Karpas-422 (cell line): ENCODE results near the gene CLDN25. TPM values are rescaled to one million over a fixed set of nuclear protein-coding genes. Genes with fewer than 3 reads are reported as not detected.

ENCODE experiments used
- DNase-seq: peaks from one replicate; pipeline ENCODE4 v3.0.0-alpha.2; 2015
- H2AFZ ChIP-seq: fragments of 200-600 bp; sonication (generic); 2 replicates; pipeline ENCODE4 v1.6.1; 2014; ENCODE audit warnings: antibody characterized with exemption, low read length, mixed read lengths
- H3K27ac ChIP-seq: fragments of 200-600 bp; sonication (generic); 2 replicates; pipeline ENCODE4 v1.5.1; 2014; ENCODE audit warnings: mild to moderate bottlenecking, low read length, moderate library complexity
- H3K27me3 ChIP-seq: fragments of 200-600 bp; sonication (generic); 2 replicates; pipeline ENCODE4 v1.6.1; 2014; ENCODE audit warnings: low read length, mixed read lengths
- H3K36me3 ChIP-seq: fragments of 200-600 bp; sonication (generic); 2 replicates; pipeline ENCODE4 v1.6.1; 2014; ENCODE audit warnings: low read length, mixed read lengths; ENCODE audit not compliant: insufficient read depth
- H3K4me1 ChIP-seq: fragments of 200-600 bp; sonication (generic); 2 replicates; pipeline ENCODE4 v1.6.1; 2014; ENCODE audit warnings: mild to moderate bottlenecking, low read length, mixed read lengths
- H3K4me2 ChIP-seq: fragments of 200-600 bp; sonication (generic); 2 replicates; pipeline ENCODE4 v1.6.1; 2014; ENCODE audit warnings: low read length, low read depth, mild to moderate bottlenecking; ENCODE audit not compliant: poor library complexity, severe bottlenecking
- H3K4me3 ChIP-seq: fragments of 200-600 bp; sonication (generic); 2 replicates; pipeline ENCODE4 v1.5.1; 2014; ENCODE audit warnings: mild to moderate bottlenecking, antibody characterized with exemption, low read length, mixed read lengths
- H3K79me2 ChIP-seq: fragments of 200-600 bp; sonication (generic); 2 replicates; pipeline ENCODE4 v1.6.1; 2014; ENCODE audit warnings: mild to moderate bottlenecking, low read length, mixed read lengths
- H3K9ac ChIP-seq: fragments of 200-600 bp; sonication (generic); 2 replicates; pipeline ENCODE4 v1.6.0; 2014; ENCODE audit warnings: low read length
- H3K9me2 ChIP-seq: fragments of 200-600 bp; sonication (generic), shearing (Covaris generic); replicated peaks from 2 replicates; pipeline ENCODE4 v1.6.0; 2014; ENCODE audit warnings: mild to moderate bottlenecking, low read length, moderate library complexity; ENCODE audit not compliant: insufficient read depth
- H3K9me3 ChIP-seq: fragments of 300-700, 200-600 bp; sonication (generic); 2 replicates; pipeline ENCODE4 v1.6.1; 2014; ENCODE audit warnings: low read length, mixed read lengths
- H4K20me1 ChIP-seq: fragments of 200-600 bp; sonication (generic); 2 replicates; pipeline ENCODE4 v1.6.1; 2014; ENCODE audit warnings: mild to moderate bottlenecking, antibody characterized with exemption, low read length, low read depth; ENCODE audit not compliant: insufficient read depth
- small RNA-seq: library from RNA; depleted of rRNA; stranded (forward); fragments of <200 nt; gene quantifications from one replicate; pipeline ENCODE3, GENCODE V24; 2014
- total RNA-seq: library from RNA; depleted of rRNA; stranded (reverse); fragments of >200 nt; shearing (Covaris generic); gene quantifications from 2 replicates; pipeline ENCODE4 v1.2.3, GENCODE V29; 2014; ENCODE audit warnings: low replicate concordance; rRNA removed

The CLDN25 gene
- total RNA-seq, 1 experiment from 2014 or later: not detected

- Histone ChIP-seq H4K20me1 (no peaks in the 10 kb centered on the region), H3K9me3 (no peaks in the 10 kb centered on the region), H3K4me3 (no peak overlapping the region), H3K9ac (no peak overlapping the region), H3K4me2 (no peak overlapping the region), H3K79me2 (no peaks in the 10 kb centered on the region), H3K27me3 (no peaks in the 10 kb centered on the region), H3K9me2 (no peaks in the 10 kb centered on the region), H3K27ac (no peak overlapping the region), H3K4me1 (no peaks in the 10 kb centered on the region), H2AFZ (no peak overlapping the region), H3K36me3 (no peaks in the 10 kb centered on the region; the same call in 1 of the 2 replicates)
- no peak for DNase-seq
These were observed 38.0 kb downstream of the CLDN25 start for GRCh38 chr11:113817626-113818025.

GRCh38 chr11:113818426-113818825 is 38.8 kb downstream of the CLDN25 start:
- DNase-seq: no peak
- Histone ChIP-seq H3K4me3 (no peak overlapping the region), H3K9ac (no peak overlapping the region), H3K27me3 (no peaks in the 10 kb centered on the region), H3K36me3 (no peaks in the 10 kb centered on the region), H3K9me2 (no peaks in the 10 kb centered on the region), H3K9me3 (no peaks in the 10 kb centered on the region), H3K79me2 (no peaks in the 10 kb centered on the region), H3K4me1 (no peaks in the 10 kb centered on the region), H2AFZ (no peak overlapping the region), H3K27ac (no peak overlapping the region), H3K4me2 (no peak overlapping the region), H4K20me1 (no peaks in the 10 kb centered on the region)

- H3K9me3 ChIP-seq: no peaks in the 10 kb centered on the region
- H3K4me2 ChIP-seq: no peak overlapping the region
- no peak overlapping the region for H3K9ac ChIP-seq
- H3K27ac ChIP-seq: no peak overlapping the region
- no peaks in the 10 kb centered on the region for H4K20me1 ChIP-seq
- no peaks in the 10 kb centered on the region for H3K27me3 ChIP-seq
- no peaks in the 10 kb centered on the region; the same call in 1 of the 2 replicates for H3K4me1 ChIP-seq
- no peaks in the 10 kb centered on the region for H3K9me2 ChIP-seq
- no peak overlapping the region for H2AFZ ChIP-seq
- no peaks in the 10 kb centered on the region for H3K79me2 ChIP-seq
- DNase-seq: no peak
- peaks cover 9% of the 10 kb centered on the region for H3K36me3 ChIP-seq
- no peak overlapping the region for H3K4me3 ChIP-seq
These were observed 47.9 kb downstream of the CLDN25 start for GRCh38 chr11:113827477-113827876.

GRCh38 chr11:113828191-113828590 is 48.6 kb downstream of the CLDN25 start:
- Histone ChIP-seq H4K20me1 (no peaks in the 10 kb centered on the region), H3K4me3 (no peak overlapping the region), H2AFZ (no peak overlapping the region), H3K27ac (no peak overlapping the region), H3K4me1 (no peaks in the 10 kb centered on the region; the same call in 1 of the 2 replicates), H3K4me2 (no peak overlapping the region), H3K79me2 (no peaks in the 10 kb centered on the region), H3K9ac (no peak overlapping the region), H3K9me2 (no peaks in the 10 kb centered on the region), H3K9me3 (no peaks in the 10 kb centered on the region), H3K36me3 (peaks cover 9% of the 10 kb centered on the region), H3K27me3 (no peaks in the 10 kb centered on the region)
- no peak for DNase-seq

GRCh38 chr11:113829751-113830150 is 50.2 kb downstream of the CLDN25 start:
- Histone ChIP-seq H3K9me3 (no peaks in the 10 kb centered on the region), H3K27me3 (no peaks in the 10 kb centered on the region), H3K36me3 (peaks cover 9% of the 10 kb centered on the region), H3K4me2 (no peak overlapping the region), H3K4me3 (no peak overlapping the region), H3K9ac (no peak overlapping the region), H3K79me2 (no peaks in the 10 kb centered on the region), H3K27ac (no peak overlapping the region), H4K20me1 (no peaks in the 10 kb centered on the region), H2AFZ (no peak overlapping the region), H3K4me1 (no peaks in the 10 kb centered on the region; the same call in 1 of the 2 replicates), H3K9me2 (no peaks in the 10 kb centered on the region)
- no peak for DNase-seq

Small RNA genes lying within 50 kb of the gene (small RNA-seq; reads per million reads assigned to genes)
- gene LRRC37A13P (not detected), gene RPS29P19 (not detected)

Other genes with a start within 250 kb of the CLDN25 start
- 0.19 TPM in 1 of 2 replicates, not detected in the other for gene TMPRSS5, start 73.5 kb upstream of the CLDN25 start, total RNA-seq
- 6.3 and 11.4 TPM in 2 replicates for gene ZW10, start 6.1 kb upstream of the CLDN25 start, total RNA-seq
- gene USP28, start 95.8 kb downstream of the CLDN25 start, total RNA-seq: 17.4 and 45.6 TPM in 2 replicates
- 2.2 and 2.7 TPM in 2 replicates for gene HTR3B, start 125.0 kb downstream of the CLDN25 start, total RNA-seq
- gene HTR3A, start 195.3 kb downstream of the CLDN25 start, total RNA-seq: 242 and 254 TPM in 2 replicates